HEK293T (cell line): ENCODE data around the gene FARP1.

ENCODE experiments used
- ELF4 ChIP-seq: fragments of 450-650 bp; IDR thresholded peaks from 2 replicates; pipeline ENCODE4 v1.6.1; 2017; ENCODE audit warnings: antibody characterized with exemption
- FOXA1 ChIP-seq: fragments of 450-650 bp; IDR thresholded peaks from 2 replicates; pipeline ENCODE4 v1.6.1; 2016; ENCODE audit warnings: mild to moderate bottlenecking
- HDGF ChIP-seq: fragments of 450-650 bp; IDR thresholded peaks from 2 replicates; pipeline ENCODE4 v1.6.1; 2017; ENCODE audit warnings: antibody characterized with exemption, borderline replicate concordance
- NFRKB ChIP-seq: fragments of 450-650 bp; IDR thresholded peaks from 2 replicates; pipeline ENCODE4 v1.6.1; 2016; ENCODE audit warnings: mild to moderate bottlenecking, moderate library complexity
- SP1 ChIP-seq: fragments of 450-650 bp; IDR thresholded peaks from 2 replicates; pipeline ENCODE4 v1.6.1; 2017
- TARDBP ChIP-seq: fragments of 450-650 bp; IDR thresholded peaks from 2 replicates; pipeline ENCODE4 v1.6.1; 2016

DNA sequence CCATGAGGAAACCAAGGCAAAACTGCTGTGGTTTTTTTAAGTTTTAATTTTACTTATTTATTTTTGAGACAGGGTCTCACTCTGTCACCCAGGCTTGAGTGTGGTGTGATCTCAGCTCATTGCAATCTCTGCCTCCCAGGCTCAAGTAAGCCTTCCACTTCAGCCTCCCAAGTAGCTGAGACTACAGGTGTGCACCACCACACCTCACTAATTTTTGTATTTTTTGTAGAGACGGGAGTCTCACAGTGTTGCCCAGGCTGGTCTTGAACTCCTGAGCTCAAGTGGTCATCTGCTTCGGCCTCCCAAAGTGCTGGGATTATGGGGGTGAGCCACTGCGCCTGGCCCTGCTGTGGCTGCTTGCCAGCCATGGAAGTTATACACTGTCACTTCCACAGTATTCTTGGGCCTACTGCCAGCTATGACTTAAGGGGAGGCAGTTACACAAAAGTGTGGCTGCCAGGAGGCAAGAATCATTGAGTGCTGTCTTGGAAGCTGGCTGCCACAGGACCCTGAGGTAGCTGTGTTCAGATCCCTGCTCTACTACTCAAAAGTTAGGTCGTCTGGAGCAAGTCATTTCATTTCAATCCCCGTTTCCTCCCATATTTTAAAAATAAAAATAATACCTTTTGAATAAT is 12.7 kb downstream of the FARP1 start:
- TF ChIP-seq HDGF, result no peak
- TF ChIP-seq NFRKB, result no peak
- no peak for TF ChIP-seq TARDBP
- TF ChIP-seq ELF4, result no peak
- no peak for TF ChIP-seq FOXA1
- TF ChIP-seq SP1, result no peak
